MCF 10A (cell line): ENCODE results near the gene MYH16. TPM values are rescaled to one million over a fixed set of nuclear protein-coding genes. Genes with fewer than 3 reads are reported as not detected.

ENCODE experiments used
- BruUV-seq: library from RNA; stranded (reverse); fragments of 400-500 nt; replicated peaks from 2 replicates; lab custom pipeline; 2021; lab: Mats Ljungman, UMichigan
- CTCF ChIA-PET: fragments of 300-600 bp; sonication (Branson Sonifier 250); formaldehyde crosslinking; extraction: SDS; loops from one replicate; lab custom pipeline; 2021; ENCODE audit warnings: antibody characterized with exemption, inconsistent platforms; lab: Yijun Ruan, JAX
- POLR2A ChIA-PET: fragments of 300-600, 350-650 bp; sonication (Branson Sonifier 250); formaldehyde crosslinking; extraction: SDS; loops from one replicate; lab custom pipeline; 2020; ENCODE audit warnings: antibody characterized with exemption, inconsistent platforms; lab: Yijun Ruan, JAX
- DNase-seq: peaks from one replicate; pipeline ENCODE4 v3.0.0-alpha.2; 2018; ENCODE audit not compliant: unreplicated experiment
- H3K27ac Mint-ChIP-seq: one replicate; pipeline ENCODE4 v1.8.0; 2022; ENCODE audit warnings: mild to moderate bottlenecking, low read depth, mixed read lengths; ENCODE audit not compliant: unreplicated experiment
- H3K27me3 Mint-ChIP-seq: one replicate; pipeline ENCODE4 v1.8.0; 2022; ENCODE audit warnings: mixed read lengths; ENCODE audit not compliant: insufficient read depth, unreplicated experiment
- H3K36me3 Mint-ChIP-seq: one replicate; pipeline ENCODE4 v1.8.0; 2022; ENCODE audit warnings: mild to moderate bottlenecking, moderate library complexity, mixed read lengths; ENCODE audit not compliant: insufficient read depth, unreplicated experiment
- H3K4me1 Mint-ChIP-seq: one replicate; pipeline ENCODE4 v1.8.0; 2022; ENCODE audit warnings: mixed read lengths; ENCODE audit not compliant: insufficient read depth, unreplicated experiment
- H3K4me3 Mint-ChIP-seq: one replicate; pipeline ENCODE4 v1.8.0; 2022; ENCODE audit warnings: mild to moderate bottlenecking, moderate library complexity, mixed read lengths; ENCODE audit not compliant: unreplicated experiment
- H3K9me3 Mint-ChIP-seq: one replicate; pipeline ENCODE4 v1.8.0; 2022; ENCODE audit warnings: mixed read lengths; ENCODE audit not compliant: unreplicated experiment
- intact Hi-C: fragments of 100-400 bp; cut with micrococcal nuclease; formaldehyde crosslinking; loops from 2 replicates; pipeline ENCODE4 v1.14.1; 2022
- total RNA-seq: library from RNA; stranded (reverse); gene quantifications from 2 replicates; pipeline ENCODE4 v1.2.3, GENCODE V29; 2022
- TF ChIP-seq, protein P1 (sequence below): fragments of 200-600 bp; IDR thresholded peaks from one replicate; pipeline ENCODE4 v1.8.0; 2022; ENCODE audit warnings: antibody characterized with exemption, mild to moderate bottlenecking; ENCODE audit not compliant: unreplicated experiment

Gene MYH16
- total RNA-seq, 1 experiment from 2014 or later = 0.33 TPM

DNA sequence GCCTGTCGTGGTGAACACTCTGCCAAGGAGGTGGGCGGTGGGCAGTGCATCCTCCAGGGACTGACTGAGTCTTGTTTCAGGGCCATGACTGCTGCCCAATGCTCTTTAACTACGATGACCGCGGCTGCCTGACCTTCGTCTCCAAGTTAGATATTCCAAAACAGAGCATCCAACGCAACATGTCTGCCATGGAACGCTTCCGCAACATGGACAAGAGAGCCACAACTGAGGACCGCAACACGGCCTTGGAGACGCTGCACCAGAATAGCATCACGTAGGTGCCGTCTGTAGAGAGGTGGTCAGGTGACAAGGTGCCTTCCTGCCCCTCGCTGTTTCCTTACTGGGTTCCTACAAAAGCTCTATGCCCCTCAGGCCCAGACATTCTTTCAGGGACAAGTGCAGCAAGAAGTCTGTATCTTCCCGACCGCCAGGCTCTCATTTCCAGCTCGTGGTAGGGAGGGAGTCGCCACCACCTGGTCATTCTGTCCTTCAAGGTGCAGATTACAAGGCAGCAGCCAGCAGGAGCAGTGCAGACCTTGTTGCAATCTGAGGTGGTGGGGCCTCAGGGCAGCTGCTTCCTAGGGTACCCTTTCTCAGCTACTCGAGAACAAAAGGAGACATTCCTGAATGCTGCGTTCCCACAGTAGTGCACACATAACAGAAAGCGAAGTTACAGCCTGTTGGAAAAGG is 87.0 kb downstream of the MYH16 start:
- peaks cover 98% of the 10 kb centered on the region for H3K36me3 Mint-ChIP-seq
- H3K9me3 Mint-ChIP-seq = no peaks in the 10 kb centered on the region
- H3K27me3 Mint-ChIP-seq = no peaks in the 10 kb centered on the region
- H3K27ac Mint-ChIP-seq = no peak overlapping the region
- H3K4me1 Mint-ChIP-seq = no peaks in the 10 kb centered on the region
- no peak overlapping the region for H3K4me3 Mint-ChIP-seq
- no peak for DNase-seq
- POLR2A ChIA-PET = interaction anchor here (1.1 kb wide), 1 partner anchor 9 kb away, joined by 4 read pairs; no protein-coding TSS in a partner anchor
- TF ChIP-seq, protein P1, sequence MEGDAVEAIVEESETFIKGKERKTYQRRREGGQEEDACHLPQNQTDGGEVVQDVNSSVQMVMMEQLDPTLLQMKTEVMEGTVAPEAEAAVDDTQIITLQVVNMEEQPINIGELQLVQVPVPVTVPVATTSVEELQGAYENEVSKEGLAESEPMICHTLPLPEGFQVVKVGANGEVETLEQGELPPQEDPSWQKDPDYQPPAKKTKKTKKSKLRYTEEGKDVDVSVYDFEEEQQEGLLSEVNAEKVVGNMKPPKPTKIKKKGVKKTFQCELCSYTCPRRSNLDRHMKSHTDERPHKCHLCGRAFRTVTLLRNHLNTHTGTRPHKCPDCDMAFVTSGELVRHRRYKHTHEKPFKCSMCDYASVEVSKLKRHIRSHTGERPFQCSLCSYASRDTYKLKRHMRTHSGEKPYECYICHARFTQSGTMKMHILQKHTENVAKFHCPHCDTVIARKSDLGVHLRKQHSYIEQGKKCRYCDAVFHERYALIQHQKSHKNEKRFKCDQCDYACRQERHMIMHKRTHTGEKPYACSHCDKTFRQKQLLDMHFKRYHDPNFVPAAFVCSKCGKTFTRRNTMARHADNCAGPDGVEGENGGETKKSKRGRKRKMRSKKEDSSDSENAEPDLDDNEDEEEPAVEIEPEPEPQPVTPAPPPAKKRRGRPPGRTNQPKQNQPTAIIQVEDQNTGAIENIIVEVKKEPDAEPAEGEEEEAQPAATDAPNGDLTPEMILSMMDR = no peak
- no TSS peak for BruUV-seq
- intact Hi-C loops = no loop called here
- CTCF ChIA-PET = interaction anchor here (0.5 to 1.3 kb wide), 3 partner anchors 12 to 774 kb away, joined by 3 read pairs; no protein-coding TSS in a partner anchor

Other genes starting within 250 kb of the MYH16 start
- 19.9 and 20.3 TPM in 2 replicates for gene SMURF1, start 128.7 kb upstream of the MYH16 start, total RNA-seq
- gene KPNA7, start 64.7 kb upstream of the MYH16 start, total RNA-seq = not detected in 2 replicates
- gene ARPC1A, start 53.1 kb downstream of the MYH16 start, total RNA-seq = 149 and 180 TPM in 2 replicates
- 174 and 192 TPM in 2 replicates for gene ARPC1B, start 101.9 kb downstream of the MYH16 start, total RNA-seq
- gene PDAP1, start 135.8 kb downstream of the MYH16 start, total RNA-seq = 155 and 200 TPM in 2 replicates
- 224 and 262 TPM in 2 replicates for gene BUD31, start 136.1 kb downstream of the MYH16 start, total RNA-seq
- 4.9 and 8.6 TPM in 2 replicates for gene PTCD1, start 166.0 kb downstream of the MYH16 start, total RNA-seq
- gene CPSF4, start 166.1 kb downstream of the MYH16 start, total RNA-seq = 49.5 and 62.6 TPM in 2 replicates
- gene ATP5MF, start 193.3 kb downstream of the MYH16 start, total RNA-seq = 417 and 442 TPM in 2 replicates
- 15.0 and 19.9 TPM in 2 replicates for gene ZNF789, start 200.1 kb downstream of the MYH16 start, total RNA-seq
- 17.4 and 20.6 TPM in 2 replicates for gene ZNF394, start 227.4 kb downstream of the MYH16 start, total RNA-seq
- gene ZKSCAN5, start 231.8 kb downstream of the MYH16 start, total RNA-seq = 13.6 and 16.2 TPM in 2 replicates